Keratinocyte (primary cell): ENCODE data around the gene TEX48. TPM values are rescaled to one million over a fixed set of nuclear protein-coding genes. Genes with fewer than 3 reads are reported as not detected.

Experiments
- DNase-seq: peaks from one replicate; pipeline ENCODE4 v3.0.0-alpha.2; 2011; ENCODE audit warnings: low read depth, missing footprints, low spot score
- FAIRE-seq: peaks from 2 replicates; lab custom pipeline; 2011; peaks lifted over from hg19 to GRCh38; lab: Jason Lieb, UNC
- H2AFZ ChIP-seq: 2 replicates; pipeline ENCODE4 v1.6.0; 2012; ENCODE audit warnings: low read length, control low read depth, inconsistent platforms; ENCODE audit not compliant: control insufficient read depth
- H3K27ac ChIP-seq: 2 replicates; pipeline ENCODE4 v1.5.1; 2011; ENCODE audit warnings: low read length; ENCODE audit not compliant: control insufficient read depth, insufficient read depth
- H3K27me3 ChIP-seq: 3 replicates; pipeline ENCODE4 v1.6.0; 2011; ENCODE audit warnings: low read length; ENCODE audit not compliant: control insufficient read depth, insufficient read depth; ENCODE audit errors: extremely low read depth
- H3K36me3 ChIP-seq, 2 experiments: 2 replicates in 1 of 2; 3 replicates in 1 of 2; pipeline ENCODE4 v1.5.1; 2011; ENCODE audit warnings: low read length in 2 of 2, mild to moderate bottlenecking in 1 of 2; ENCODE audit not compliant: control insufficient read depth in 2 of 2, insufficient read depth in 2 of 2; ENCODE audit errors: extremely low read depth in 1 of 2
- H3K4me1 ChIP-seq: 3 replicates; pipeline ENCODE4 v1.5.1; 2011; ENCODE audit warnings: low read length; ENCODE audit not compliant: control insufficient read depth, insufficient read depth; ENCODE audit errors: extremely low read depth
- H3K4me2 ChIP-seq: 3 replicates; pipeline ENCODE4 v1.6.0; 2011; ENCODE audit warnings: low read depth, low read length; ENCODE audit not compliant: control insufficient read depth, insufficient read depth; ENCODE audit errors: extremely low read depth
- H3K4me3 ChIP-seq, 3 experiments: fragments of 200-600 bp in 1 of 3; sonication (generic) in 1 of 3; 2 replicates in 2 of 3; 3 replicates in 1 of 3; pipeline ENCODE4 v1.5.1; 2011 to 2016; ENCODE audit warnings: low read length in 3 of 3, mild to moderate bottlenecking in 3 of 3, control low read depth in 2 of 3, inconsistent platforms in 1 of 3, low read depth in 1 of 3, mixed read lengths in 1 of 3, mixed run types in 1 of 3, moderate library complexity in 1 of 3; ENCODE audit not compliant: control insufficient read depth in 2 of 3, insufficient read depth in 2 of 3; ENCODE audit errors: extremely low read depth in 1 of 3
- H3K79me2 ChIP-seq: 2 replicates; pipeline ENCODE4 v1.6.0; 2012; ENCODE audit warnings: low read length; ENCODE audit not compliant: control insufficient read depth, insufficient read depth
- H3K9ac ChIP-seq: 3 replicates; pipeline ENCODE4 v1.6.0; 2011; ENCODE audit warnings: low read length; ENCODE audit not compliant: control insufficient read depth, insufficient read depth; ENCODE audit errors: extremely low read depth
- H3K9me1 ChIP-seq: 3 replicates; pipeline ENCODE4 v1.6.0; 2011; ENCODE audit warnings: low read length; ENCODE audit not compliant: control insufficient read depth, insufficient read depth; ENCODE audit errors: extremely low read depth
- H3K9me3 ChIP-seq: 2 replicates; pipeline ENCODE4 v1.5.1; 2012; ENCODE audit warnings: low read depth, low read length; ENCODE audit not compliant: control insufficient read depth
- H4K20me1 ChIP-seq: 3 replicates; pipeline ENCODE4 v1.6.0; 2011; ENCODE audit warnings: low read length; ENCODE audit not compliant: control insufficient read depth, insufficient read depth; ENCODE audit errors: extremely low read depth
- CTCF ChIP-seq, 3 experiments: IDR thresholded peaks in 1 of 3; conservative IDR thresholded peaks in 1 of 3; optimal IDR thresholded peaks in 1 of 3; 2 replicates in 2 of 3; 3 replicates in 1 of 3; pipeline versions ENCODE3 to v1.5.1; 2011; ENCODE audit warnings: low read length in 3 of 3, mild to moderate bottlenecking in 3 of 3, moderate library complexity in 2 of 3, control low read depth in 1 of 3, inconsistent platforms in 1 of 3; ENCODE audit not compliant: insufficient read depth in 2 of 3; ENCODE audit errors: extremely low read depth in 1 of 3
- EZH2 ChIP-seq: IDR thresholded peaks from one replicate; pipeline ENCODE4 v1.6.1; 2012; ENCODE audit warnings: inconsistent platforms, mild to moderate bottlenecking, low read length, moderate library complexity
- dilution Hi-C: fragments of 300-500 bp; cut with MboI; formaldehyde crosslinking; loops from one replicate; pipeline ENCODE4 v1.7.0; 2020; ENCODE audit warnings: low sequenced_read_pairs; ENCODE audit not compliant: extremely low pct_ligation_motif_present
- polyA minus RNA-seq, 3 experiments: library from RNA; depleted of rRNA, polyadenylated mRNA; stranded (reverse); fragments of >200 nt; gene quantifications; 1 replicate in 1 of 3; 2 replicates in 1 of 3; 3 replicates in 1 of 3; pipeline ENCODE4 v1.2.3, GENCODE V29; 2011
- polyA plus RNA-seq, 5 experiments: library from polyadenylated mRNA; depleted of rRNA in 3 of 5; stranded (reverse) in 3 of 5; stranded (forward) in 1 of 5; unstranded in 1 of 5; fragments of >200 nt; gene quantifications; 1 replicate in 1 of 5; 2 replicates in 3 of 5; 3 replicates in 1 of 5; pipeline versions ENCODE4 v1.2.1 to v1.2.3, GENCODE V29; 2011 to 2012; ENCODE audit warnings: missing spikeins in 2 of 5, low read depth in 1 of 5, low replicate concordance in 1 of 5

Gene TEX48
- polyA plus RNA-seq (not detected in 3 replicates), polyA minus RNA-seq (not detected in 3 replicates)
- not detected for polyA plus RNA-seq (2011; ENCODE audit: low read depth)
- polyA plus RNA-seq (2011; cell fraction: cytosol; rRNA removed), result not detected in 2 replicates
- not detected in 2 replicates for polyA plus RNA-seq (2011; cell fraction: nucleus; rRNA removed)
- polyA plus RNA-seq (2012; ENCODE audit: low replicate concordance), result not detected in 2 replicates
- polyA minus RNA-seq (2011; cell fraction: cytosol; rRNA and poly(A)+ RNA removed), result not detected
- polyA minus RNA-seq (2011; cell fraction: nucleus; rRNA and poly(A)+ RNA removed), result not detected in 2 replicates

- Histone ChIP-seq H2AFZ (peak within 1 kb of the TSS; percentile 31), H3K9me1 (no peaks in the 10 kb centered on the region), H3K36me3 (no peaks in the 10 kb centered on the region), H3K4me2 (no peak within 1 kb of the TSS), H3K27me3 (no peaks in the 10 kb centered on the region), H3K79me2 (no peaks in the 10 kb centered on the region), H3K4me1 (peaks cover 22% of the 10 kb centered on the region), H4K20me1 (no peaks in the 10 kb centered on the region), H3K27ac (no peak within 1 kb of the TSS), H3K9ac (no peak within 1 kb of the TSS), H3K4me3 (no peak within 1 kb of the TSS), H3K9me3 (no peaks in the 10 kb centered on the region)
- peak; percentile 34 for FAIRE-seq
- dilution Hi-C loops, result loop anchor here (25.0 kb wide), 1 partner anchor 331 kb away; no protein-coding TSS in a partner anchor
- peak; percentile 67 for DNase-seq
- TF ChIP-seq CTCF (optimal IDR thresholded peaks at IDR 0.05 in 1 of 3, IDR thresholded peaks at IDR 0.05 in 1 of 3, conservative IDR thresholded peaks at IDR 0.05 in 1 of 3; ENCODE audit: extremely low read depth in 1 of 3, insufficient read depth in 2 of 3, low read length in 3 of 3) (peak; percentile 83 to 96 (median 89)), EZH2 (no peak)
Observed at GRCh38 chr9:114681594-114682332, at the start of gene TEX48. Gene TEX48, minus strand, starts transcription at chr9:114682192. Its CDS starts 10,469 bp downstream, at chr9:114671723.

GRCh38 chr9:114731701-114732100 lies 49.7 kb upstream of the TEX48 start:
- peaks cover 27% of the 10 kb centered on the region for H3K4me1 ChIP-seq
- H3K27me3 ChIP-seq, result no peaks in the 10 kb centered on the region
- H3K9me3 ChIP-seq, result no peaks in the 10 kb centered on the region
- H3K4me2 ChIP-seq, result no peak overlapping the region
- no peaks in the 10 kb centered on the region for H4K20me1 ChIP-seq
- H2AFZ ChIP-seq, result peak overlapping the region; percentile 37
- DNase-seq (no peak), FAIRE-seq (no peak)
- no peaks in the 10 kb centered on the region for H3K9me1 ChIP-seq
- H3K36me3 ChIP-seq, result no peaks in the 10 kb centered on the region
- TF ChIP-seq EZH2, result no peak
- no peak for TF ChIP-seq CTCF (optimal IDR thresholded peaks at IDR 0.05 in 1 of 3, IDR thresholded peaks at IDR 0.05 in 1 of 3, conservative IDR thresholded peaks at IDR 0.05 in 1 of 3; ENCODE audit: extremely low read depth in 1 of 3, insufficient read depth in 2 of 3, low read length in 3 of 3)
- H3K9ac ChIP-seq, result no peak overlapping the region
- peak overlapping the region; percentile 93 for H3K27ac ChIP-seq
- no peaks in the 10 kb centered on the region for H3K79me2 ChIP-seq
- H3K4me3 ChIP-seq, result no peak overlapping the region
- dilution Hi-C loops, result no loop called here
